Uterus (tissue), 4 donors: Measurements from ENCODE around the gene DSG2. TPM values are rescaled to one million over a fixed set of nuclear protein-coding genes. Genes with fewer than 3 reads are reported as not detected.

Experiments used
- DNase-seq, 2 donors: peaks; one replicate each; pipeline ENCODE4 v3.0.0-alpha.2; 2019 to 2020
- H3K27ac ChIP-seq, 2 donors: fragments of 200-600 bp; sonication (generic); 1 replicate in 1 of 2; 2 replicates in 1 of 2; pipeline ENCODE4 v1.5.1; 2016 to 2018
- H3K27me3 ChIP-seq, 2 donors: fragments of 200-600 bp; sonication (generic); one replicate each; pipeline ENCODE4 v1.5.1; 2018 to 2019; ENCODE audit warnings: control low read depth in 1 of 2
- H3K36me3 ChIP-seq, 2 donors: fragments of 200-600 bp; sonication (generic); one replicate each; pipeline ENCODE4 v1.5.1; 2019; ENCODE audit warnings: control low read depth in 1 of 2
- H3K4me1 ChIP-seq, 2 donors: fragments of 200-600 bp; sonication (generic); one replicate each; pipeline ENCODE4 v1.5.1; 2018 to 2019; ENCODE audit warnings: control low read depth in 1 of 2
- H3K4me3 ChIP-seq, 2 donors: fragments of 200-600 bp; sonication (generic); 1 replicate in 1 of 2; 2 replicates in 1 of 2; pipeline ENCODE4 v1.5.1; 2018 to 2019; ENCODE audit warnings: mild to moderate bottlenecking in 1 of 2
- H3K9me3 ChIP-seq, 2 donors: fragments of 200-600 bp; sonication (generic); one replicate each; pipeline ENCODE4 v1.5.1; 2019; ENCODE audit warnings: control low read depth in 1 of 2
- CTCF ChIP-seq, 4 experiments: fragments of 200-600 bp in 2 of 4; fragments of 450-650 bp in 2 of 4; sonication (generic) in 2 of 4; IDR thresholded peaks; one replicate each; pipeline ENCODE4 v1.5.1; 2016 to 2019; ENCODE audit warnings: antibody characterized with exemption in 4 of 4, mild to moderate bottlenecking in 2 of 4, moderate library complexity in 1 of 4
- POLR2A ChIP-seq, 2 donors: fragments of 450-650 bp; IDR thresholded peaks; one replicate each; pipeline ENCODE4 v1.6.1; 2016; ENCODE audit warnings: antibody characterized with exemption in 2 of 2, mild to moderate bottlenecking in 1 of 2, moderate library complexity in 1 of 2
- intact Hi-C: fragments of 100-400 bp; cut with DNase I; formaldehyde crosslinking; loops from one replicate; pipeline ENCODE4 v1.15.1; 2023; ENCODE audit warnings: low total_unique reads
- total RNA-seq, 4 donors: library from RNA; depleted of rRNA in 3 of 4; stranded (reverse); fragments of >200 nt in 3 of 4; gene quantifications; one replicate each; pipeline versions ENCODE4 v1.1.0 to v1.2.4, GENCODE V29; 2014 to 2023
- donor health status: DM: yes; HTN: yes; CAD: no.

Gene DSG2
- total RNA-seq, 4 donors from 2014 or later: 3.5 to 25.0 (median 7.9) TPM

- Histone ChIP-seq H3K4me1 (no peaks in the 10 kb centered on the region), H3K9me3 (no peaks in the 10 kb centered on the region), H3K27me3 (no peaks in the 10 kb centered on the region), H3K27ac (no peak overlapping the region), H3K4me3 (no peak overlapping the region), H3K36me3 (no peaks in the 10 kb centered on the region)
- no peak for DNase-seq
- TF ChIP-seq CTCF (IDR thresholded peaks at IDR 0.05) (no peak), POLR2A (IDR thresholded peaks at IDR 0.05) (no peak)
- intact Hi-C loops: no loop called here
These were observed 74.4 kb downstream of the DSG2 start for GRCh38 chr18:31572368-31572767.

- TF ChIP-seq POLR2A (IDR thresholded peaks at IDR 0.05) (no peak), CTCF (IDR thresholded peaks at IDR 0.05) (no peak)
- no peaks in the 10 kb centered on the region for H3K4me1 ChIP-seq
- intact Hi-C loops: no loop called here
- H3K27ac ChIP-seq: no peak overlapping the region
- H3K27me3 ChIP-seq: no peaks in the 10 kb centered on the region
- H3K9me3 ChIP-seq: no peaks in the 10 kb centered on the region
- DNase-seq: no peak
- H3K36me3 ChIP-seq: no peaks in the 10 kb centered on the region
- H3K4me3 ChIP-seq: no peak overlapping the region
These were observed 75.1 kb downstream of the DSG2 start for GRCh38 chr18:31573051-31573450.

- Histone ChIP-seq H3K4me3 (no peak overlapping the region), H3K9me3 (no peaks in the 10 kb centered on the region), H3K36me3 (no peaks in the 10 kb centered on the region), H3K27ac (no peak overlapping the region), H3K27me3 (no peaks in the 10 kb centered on the region), H3K4me1 (no peaks in the 10 kb centered on the region)
- intact Hi-C loops: no loop called here
- DNase-seq: no peak
- TF ChIP-seq POLR2A (IDR thresholded peaks at IDR 0.05) (no peak), CTCF (IDR thresholded peaks at IDR 0.05) (no peak)
These were observed 76.4 kb downstream of the DSG2 start for GRCh38 chr18:31574359-31574758.

GRCh38 chr18:31575515-31576257, 77.7 kb downstream of the DSG2 start:
- no peak overlapping the region for H3K4me3 ChIP-seq
- H3K27me3 ChIP-seq: no peaks in the 10 kb centered on the region
- no peak for DNase-seq
- no peaks in the 10 kb centered on the region for H3K9me3 ChIP-seq
- H3K36me3 ChIP-seq: no peaks in the 10 kb centered on the region
- no peak overlapping the region for H3K27ac ChIP-seq
- H3K4me1 ChIP-seq: no peaks in the 10 kb centered on the region
- TF ChIP-seq CTCF (IDR thresholded peaks at IDR 0.05) (no peak), POLR2A (IDR thresholded peaks at IDR 0.05) (no peak)
- intact Hi-C loops: no loop called here

- Histone ChIP-seq H3K36me3 (no peaks in the 10 kb centered on the region), H3K27ac (no peak overlapping the region), H3K4me1 (no peaks in the 10 kb centered on the region), H3K4me3 (no peak overlapping the region), H3K27me3 (no peaks in the 10 kb centered on the region), H3K9me3 (no peaks in the 10 kb centered on the region)
- TF ChIP-seq POLR2A (IDR thresholded peaks at IDR 0.05) (no peak), CTCF (IDR thresholded peaks at IDR 0.05) (no peak)
- intact Hi-C loops: no loop called here
- DNase-seq: no peak
These were observed 78.7 kb downstream of the DSG2 start for GRCh38 chr18:31576670-31577069.
